Stimulated activated effector memory CD8-positive, alpha-beta T cell treated with anti-CD3 and anti-CD28 coated beads, Interleukin-12 subunit alpha, Interleukin-12 subunit beta, amount 100 ng/mL, for 72 hours (primary cell): ENCODE data around the gene NFIA.

ENCODE experiments used
- ATAC-seq: fragments of 150-1000 bp; cut with Tn5 transposase; 2 replicates; pipeline ENCODE4 v1.10.0; 2021
- DNase-seq, 2 donors: peaks; one replicate each; pipeline ENCODE4 v3.0.0; 2021 to 2022; ENCODE audit warnings: low spot score in 2 of 2
- H3K27ac Mint-ChIP-seq: one replicate; pipeline ENCODE4 v1.8.0; 2022; ENCODE audit warnings: mild to moderate bottlenecking, mixed read lengths
- H3K36me3 Mint-ChIP-seq: one replicate; pipeline ENCODE4 v1.8.0; 2022; ENCODE audit warnings: mild to moderate bottlenecking, mixed read lengths
- H3K4me1 Mint-ChIP-seq: one replicate; pipeline ENCODE4 v1.8.0; 2022; ENCODE audit warnings: mixed read lengths
- H3K4me3 Mint-ChIP-seq: one replicate; pipeline ENCODE4 v1.8.0; 2022; ENCODE audit warnings: mild to moderate bottlenecking, mixed read lengths
- H3K9me3 Mint-ChIP-seq: one replicate; pipeline ENCODE4 v1.8.0; 2022; ENCODE audit warnings: mixed read lengths

Gene NFIA

GRCh38 chr1:61087571-61087970, 5.2 kb downstream of the NFIA start:
- peaks cover 19% of the 10 kb centered on the region for H3K36me3 Mint-ChIP-seq
- ATAC-seq (no peak), DNase-seq (no peak)
- peaks cover 3% of the 10 kb centered on the region for H3K4me1 Mint-ChIP-seq
- no peaks in the 10 kb centered on the region for H3K9me3 Mint-ChIP-seq
- no peak overlapping the region for H3K4me3 Mint-ChIP-seq
- H3K27ac Mint-ChIP-seq: no peak overlapping the region

DNA sequence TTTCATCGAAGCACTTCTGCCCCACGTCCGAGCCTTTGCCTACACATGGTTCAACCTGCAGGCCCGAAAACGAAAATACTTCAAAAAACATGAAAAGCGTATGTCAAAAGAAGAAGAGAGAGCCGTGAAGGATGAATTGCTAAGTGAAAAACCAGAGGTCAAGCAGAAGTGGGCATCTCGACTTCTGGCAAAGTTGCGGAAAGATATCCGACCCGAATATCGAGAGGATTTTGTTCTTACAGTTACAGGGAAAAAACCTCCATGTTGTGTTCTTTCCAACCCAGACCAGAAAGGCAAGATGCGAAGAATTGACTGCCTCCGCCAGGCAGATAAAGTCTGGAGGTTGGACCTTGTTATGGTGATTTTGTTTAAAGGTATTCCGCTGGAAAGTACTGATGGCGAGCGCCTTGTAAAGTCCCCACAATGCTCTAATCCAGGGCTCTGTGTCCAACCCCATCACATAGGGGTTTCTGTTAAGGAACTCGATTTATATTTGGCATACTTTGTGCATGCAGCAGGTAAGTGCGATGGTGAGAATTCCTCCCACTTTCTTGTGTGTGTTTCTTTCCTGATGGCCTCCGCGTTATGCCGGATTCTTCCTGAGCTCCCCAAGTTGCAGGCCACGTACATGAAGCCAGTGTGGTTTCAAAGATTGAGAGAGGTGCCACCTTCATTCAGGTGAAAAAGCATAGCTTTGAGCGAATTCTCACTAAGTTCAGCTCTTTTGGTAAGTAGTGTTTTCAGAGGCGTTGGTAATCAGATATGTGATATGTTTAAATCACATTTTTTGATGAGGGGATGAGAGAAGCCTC, 6.0 kb downstream of the NFIA start:
- ATAC-seq (no peak), DNase-seq (no peak)
- peaks cover 19% of the 10 kb centered on the region for H3K36me3 Mint-ChIP-seq
- no peaks in the 10 kb centered on the region for H3K9me3 Mint-ChIP-seq
- H3K4me1 Mint-ChIP-seq: peaks cover 5% of the 10 kb centered on the region
- no peak overlapping the region for H3K27ac Mint-ChIP-seq
- H3K4me3 Mint-ChIP-seq: no peak overlapping the region

- no peak overlapping the region for H3K4me3 Mint-ChIP-seq
- H3K9me3 Mint-ChIP-seq: no peaks in the 10 kb centered on the region
- no peak for DNase-seq
- H3K36me3 Mint-ChIP-seq: peaks cover 12% of the 10 kb centered on the region
- H3K27ac Mint-ChIP-seq: no peak overlapping the region
- ATAC-seq: no peak
- H3K4me1 Mint-ChIP-seq: peaks cover 5% of the 10 kb centered on the region
These were observed 7.0 kb downstream of the NFIA start for GRCh38 chr1:61089338-61089737.

DNA sequence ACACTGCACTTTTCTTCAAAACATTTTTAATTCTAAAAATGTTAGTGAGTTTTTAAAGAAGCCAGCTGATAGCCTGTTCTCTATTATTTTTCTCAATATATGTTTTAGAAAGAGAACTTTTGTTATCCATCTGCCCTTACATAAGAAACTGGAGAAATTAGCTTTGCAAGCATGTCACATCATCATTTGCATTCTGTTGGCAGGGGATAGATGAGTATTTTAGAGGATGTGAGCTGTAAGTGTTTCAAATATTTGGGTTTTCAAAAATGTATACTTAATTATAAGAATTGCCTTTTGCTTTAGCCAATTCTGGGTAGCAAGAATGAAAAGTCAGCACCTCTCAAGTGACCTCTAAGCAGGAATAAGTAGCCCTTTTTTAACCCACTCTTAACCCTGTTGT, 7.4 kb downstream of the NFIA start:
- H3K9me3 Mint-ChIP-seq: no peaks in the 10 kb centered on the region
- no peak for ATAC-seq

GRCh38 chr1:61090546-61091202, 8.3 kb downstream of the NFIA start:
- DNase-seq (no peak), ATAC-seq (no peak)
- Mint-ChIP-seq H3K4me1 (peaks cover 14% of the 10 kb centered on the region), H3K27ac (no peak overlapping the region), H3K9me3 (no peaks in the 10 kb centered on the region), H3K36me3 (peaks cover 12% of the 10 kb centered on the region), H3K4me3 (no peak overlapping the region)

More for the DNA sequence above, 7.4 kb downstream of the NFIA start:
- Mint-ChIP-seq H3K4me3 (no peak overlapping the region), H3K27ac (no peak overlapping the region), H3K4me1 (peaks cover 6% of the 10 kb centered on the region), H3K36me3 (peaks cover 12% of the 10 kb centered on the region)
- no peak for DNase-seq

DNA sequence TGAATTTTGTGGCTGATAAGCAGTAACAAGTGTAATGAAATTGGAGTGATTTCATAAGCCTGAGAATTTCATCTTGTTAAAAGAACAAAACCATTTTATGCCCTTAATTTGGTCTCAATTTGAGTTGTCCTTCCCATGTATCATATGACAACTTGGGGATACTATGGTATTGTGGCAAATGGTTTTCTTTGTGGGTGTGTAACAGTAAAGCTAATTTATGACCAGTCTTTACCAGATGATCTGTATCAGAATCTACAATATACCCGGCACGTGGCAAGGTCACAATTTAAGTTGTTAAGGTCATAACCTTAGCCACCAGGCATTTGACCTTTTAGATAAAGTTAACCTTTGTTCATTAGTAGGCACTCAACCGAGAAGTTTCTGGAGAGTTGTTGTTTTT, 9.1 kb downstream of the NFIA start:
- no peak for ATAC-seq
- H3K4me3 Mint-ChIP-seq: no peak overlapping the region
- no peaks in the 10 kb centered on the region for H3K9me3 Mint-ChIP-seq
- H3K36me3 Mint-ChIP-seq: peaks cover 17% of the 10 kb centered on the region
- peaks cover 14% of the 10 kb centered on the region for H3K4me1 Mint-ChIP-seq
- no peak overlapping the region for H3K27ac Mint-ChIP-seq
- DNase-seq: no peak

- no peak for DNase-seq
- ATAC-seq: no peak
- Mint-ChIP-seq H3K9me3 (no peaks in the 10 kb centered on the region), H3K4me3 (no peak overlapping the region), H3K36me3 (peaks cover 19% of the 10 kb centered on the region), H3K4me1 (peaks cover 14% of the 10 kb centered on the region), H3K27ac (no peak overlapping the region)
These were observed 10.3 kb downstream of the NFIA start for GRCh38 chr1:61092642-61093041.

GRCh38 chr1:61093525-61094137, 11.3 kb downstream of the NFIA start:
- peaks cover 14% of the 10 kb centered on the region for H3K4me1 Mint-ChIP-seq
- no peak for DNase-seq
- no peak overlapping the region for H3K4me3 Mint-ChIP-seq
- no peak for ATAC-seq
- no peak overlapping the region for H3K27ac Mint-ChIP-seq
- no peaks in the 10 kb centered on the region for H3K9me3 Mint-ChIP-seq
- peaks cover 19% of the 10 kb centered on the region for H3K36me3 Mint-ChIP-seq

- H3K36me3 Mint-ChIP-seq: peaks cover 9% of the 10 kb centered on the region
- H3K9me3 Mint-ChIP-seq: no peaks in the 10 kb centered on the region
- no peak for DNase-seq
- peaks cover 14% of the 10 kb centered on the region for H3K4me1 Mint-ChIP-seq
- no peak overlapping the region for H3K27ac Mint-ChIP-seq
- ATAC-seq: peak; percentile 89
- H3K4me3 Mint-ChIP-seq: no peak overlapping the region
These were observed 12.5 kb downstream of the NFIA start for GRCh38 chr1:61094677-61095469.

DNA sequence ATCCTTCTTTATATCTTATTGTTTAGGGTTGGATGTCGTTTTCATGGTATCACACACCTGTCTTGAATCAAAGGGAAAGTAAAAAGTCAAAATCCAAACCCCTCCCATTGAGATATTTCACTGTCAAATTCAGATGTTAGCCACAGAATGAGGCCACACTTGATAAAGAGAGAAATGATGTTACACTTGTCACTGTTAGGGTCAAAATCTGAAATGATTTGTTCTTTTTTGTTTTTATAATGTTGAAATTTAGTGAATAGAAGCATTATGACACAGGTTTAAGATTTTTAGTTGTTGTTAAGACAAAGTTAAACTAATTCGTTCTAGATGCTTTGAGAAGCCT, 13.1 kb downstream of the NFIA start:
- H3K9me3 Mint-ChIP-seq: no peaks in the 10 kb centered on the region
- H3K4me3 Mint-ChIP-seq: no peak overlapping the region
- no peak overlapping the region for H3K27ac Mint-ChIP-seq
- peak; percentile 71 for ATAC-seq
- peaks cover 14% of the 10 kb centered on the region for H3K4me1 Mint-ChIP-seq
- peaks cover 7% of the 10 kb centered on the region for H3K36me3 Mint-ChIP-seq
- no peak for DNase-seq

GRCh38 chr1:61097317-61097716, 15.0 kb downstream of the NFIA start:
- no peak overlapping the region for H3K4me3 Mint-ChIP-seq
- H3K36me3 Mint-ChIP-seq: peaks cover 7% of the 10 kb centered on the region
- H3K27ac Mint-ChIP-seq: no peak overlapping the region
- DNase-seq (no peak), ATAC-seq (peak; percentile 53)
- H3K4me1 Mint-ChIP-seq: peaks cover 14% of the 10 kb centered on the region
- H3K9me3 Mint-ChIP-seq: no peaks in the 10 kb centered on the region

DNA sequence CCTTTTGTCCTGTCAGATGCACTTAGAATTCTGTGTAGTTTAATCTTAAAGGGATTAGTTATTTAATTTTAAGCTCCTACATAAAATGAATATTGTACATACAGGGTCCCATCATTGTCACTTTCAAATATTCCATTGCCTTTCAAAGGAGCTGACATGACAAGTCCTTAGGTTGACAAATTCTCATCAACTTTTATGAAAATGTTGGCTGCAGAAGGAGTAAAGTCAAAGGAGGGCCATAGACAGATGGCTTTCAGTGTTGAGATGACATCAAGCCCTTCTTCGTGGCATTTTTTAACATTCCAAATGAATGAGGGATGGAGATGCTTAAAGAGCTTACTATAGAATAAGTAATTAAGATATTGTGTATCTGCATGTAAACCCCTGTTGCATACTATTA, 15.4 kb downstream of the NFIA start:
- H3K27ac Mint-ChIP-seq: no peak overlapping the region
- ATAC-seq (no peak), DNase-seq (no peak)
- H3K9me3 Mint-ChIP-seq: no peaks in the 10 kb centered on the region
- peaks cover 10% of the 10 kb centered on the region for H3K4me1 Mint-ChIP-seq
- peaks cover 7% of the 10 kb centered on the region for H3K36me3 Mint-ChIP-seq
- no peak overlapping the region for H3K4me3 Mint-ChIP-seq

DNA sequence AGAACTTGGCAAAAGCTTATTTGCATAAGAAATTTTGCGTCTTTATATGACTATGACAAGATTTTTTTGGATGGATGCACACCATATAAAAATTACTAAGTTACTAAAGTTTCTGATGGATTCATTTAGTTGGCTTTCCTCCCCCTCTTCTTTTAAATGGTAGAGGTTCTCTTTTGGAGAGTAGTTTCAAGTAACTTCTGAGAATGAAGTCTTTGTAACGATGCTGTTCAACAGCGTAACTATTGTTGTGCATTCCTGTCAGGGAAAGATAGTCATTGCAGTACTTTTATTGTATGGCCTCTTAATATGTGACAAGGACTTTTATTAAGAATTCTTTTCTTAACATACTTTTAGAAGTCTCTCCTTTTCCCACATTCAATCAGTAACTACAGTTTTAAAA, 16.0 kb downstream of the NFIA start:
- H3K36me3 Mint-ChIP-seq: peaks cover 7% of the 10 kb centered on the region
- no peaks in the 10 kb centered on the region for H3K9me3 Mint-ChIP-seq
- ATAC-seq (no peak), DNase-seq (no peak)
- peaks cover 9% of the 10 kb centered on the region for H3K4me1 Mint-ChIP-seq
- H3K4me3 Mint-ChIP-seq: no peak overlapping the region
- no peak overlapping the region for H3K27ac Mint-ChIP-seq

- no peak for DNase-seq
- no peak for ATAC-seq
- Mint-ChIP-seq H3K4me3 (no peak overlapping the region), H3K4me1 (peaks cover 9% of the 10 kb centered on the region), H3K27ac (no peak overlapping the region), H3K9me3 (no peaks in the 10 kb centered on the region), H3K36me3 (peaks cover 7% of the 10 kb centered on the region)
These were observed 16.6 kb downstream of the NFIA start for GRCh38 chr1:61098906-61099437.

DNA sequence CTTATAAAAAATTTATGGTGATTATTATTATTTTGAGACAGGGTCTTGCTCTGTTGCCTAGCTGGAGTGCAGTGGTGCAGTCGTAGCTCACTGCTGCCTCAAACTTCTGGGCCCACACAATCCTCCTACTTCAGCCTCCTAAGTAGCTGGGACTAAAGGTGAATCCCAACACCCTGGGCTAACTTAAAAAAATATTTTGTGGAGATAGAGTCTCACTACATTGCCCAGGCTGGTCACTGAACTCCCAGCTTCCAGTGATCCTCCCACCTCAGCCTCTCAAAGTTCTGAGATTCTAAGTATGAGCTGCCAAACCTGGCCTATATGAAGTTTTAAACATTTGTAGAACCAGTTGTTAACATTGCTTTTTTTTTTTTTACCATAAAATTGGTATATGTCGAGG, 18.2 kb downstream of the NFIA start:
- no peaks in the 10 kb centered on the region for H3K4me1 Mint-ChIP-seq
- no peaks in the 10 kb centered on the region for H3K9me3 Mint-ChIP-seq
- no peak overlapping the region for H3K27ac Mint-ChIP-seq
- ATAC-seq (no peak), DNase-seq (no peak)
- no peak overlapping the region for H3K4me3 Mint-ChIP-seq
- H3K36me3 Mint-ChIP-seq: peaks cover 7% of the 10 kb centered on the region
